IMR-90 (cell line): ENCODE data around the gene RAC2. TPM values are rescaled to one million over a fixed set of nuclear protein-coding genes. Genes with fewer than 3 reads are reported as not detected.

Experiments used
- ATAC-seq: fragments of 200-7000 bp; cut with Tn5 transposase; 2 replicates; pipeline ENCODE4 v1.9.1; 2020; ENCODE audit warnings: low read depth, mild to moderate bottlenecking, moderate library complexity
- BruUV-seq: library from RNA; stranded (reverse); fragments of 400-500 nt; replicated peaks from 2 replicates; lab custom pipeline; 2021; lab: Mats Ljungman, UMichigan
- CTCF ChIA-PET: fragments of 300-600 bp; formaldehyde crosslinking; extraction: SDS; loops from one replicate; lab custom pipeline; 2021; ENCODE audit warnings: antibody characterized with exemption; lab: Yijun Ruan, JAX
- POLR2A ChIA-PET: fragments of 300-600 bp; sonication (Branson Sonifier 250); formaldehyde crosslinking; loops from one replicate; lab custom pipeline; 2022; ENCODE audit warnings: antibody characterized with exemption; ENCODE audit not compliant: unreplicated experiment; lab: Charles Lee
- DNase-seq: peaks from one replicate; pipeline ENCODE4 v3.0.0; 2013
- H2AFZ ChIP-seq: replicated peaks from 2 replicates; pipeline ENCODE3; 2013; ENCODE audit warnings: low read length, mild to moderate bottlenecking; ENCODE audit not compliant: poor library complexity
- H2AK5ac ChIP-seq: 2 replicates; pipeline ENCODE4 v1.6.1; 2013; ENCODE audit warnings: low read depth, low read length, inconsistent platforms
- H2AK9ac ChIP-seq: replicated peaks from 2 replicates; pipeline ENCODE3; 2013; ENCODE audit warnings: mild to moderate bottlenecking, low read depth, low read length, moderate library complexity; ENCODE audit not compliant: poor library complexity
- H2BK120ac ChIP-seq: 2 replicates; pipeline ENCODE4 v1.6.1; 2013; ENCODE audit warnings: low read depth, low read length, inconsistent platforms
- H2BK15ac ChIP-seq: 3 replicates; pipeline ENCODE4 v1.6.1; 2013; ENCODE audit warnings: low read depth, low read length, inconsistent platforms
- H2BK20ac ChIP-seq: 2 replicates; pipeline ENCODE4 v1.6.1; 2013; ENCODE audit warnings: low read depth, mild to moderate bottlenecking, inconsistent platforms, low read length, moderate library complexity
- H2BK5ac ChIP-seq: 2 replicates; pipeline ENCODE4 v1.6.1; 2013; ENCODE audit warnings: mild to moderate bottlenecking, low read depth, low read length, inconsistent platforms; ENCODE audit not compliant: poor library complexity, severe bottlenecking
- H3K14ac ChIP-seq: replicated peaks from 2 replicates; pipeline ENCODE4 v1.6.1; 2013; ENCODE audit warnings: low read depth, low read length, inconsistent platforms
- H3K18ac ChIP-seq: 2 replicates; pipeline ENCODE4 v1.6.1; 2013; ENCODE audit warnings: low read depth, low read length, control low read depth
- H3K23ac ChIP-seq: 2 replicates; pipeline ENCODE4 v1.6.1; 2013; ENCODE audit warnings: low read depth, low read length, inconsistent platforms
- H3K27ac ChIP-seq: 2 replicates; pipeline ENCODE4 v1.5.1; 2013; ENCODE audit warnings: mild to moderate bottlenecking, control low read depth, low read length; ENCODE audit not compliant: insufficient read depth
- H3K27me3 ChIP-seq: 2 replicates; pipeline ENCODE4 v1.6.1; 2013; ENCODE audit warnings: low read length; ENCODE audit not compliant: control insufficient read depth, insufficient read depth
- H3K36me3 ChIP-seq: 2 replicates; pipeline ENCODE4 v1.6.1; 2013; ENCODE audit warnings: low read length, mixed read lengths; ENCODE audit not compliant: control insufficient read depth, insufficient read depth
- H3K4ac ChIP-seq: 2 replicates; pipeline ENCODE4 v1.6.1; 2013; ENCODE audit warnings: low read depth, low read length, inconsistent platforms
- H3K4me1 ChIP-seq: 2 replicates; pipeline ENCODE4 v1.6.1; 2013; ENCODE audit warnings: low read length, mixed read lengths; ENCODE audit not compliant: control insufficient read depth, insufficient read depth
- H3K4me2 ChIP-seq: 2 replicates; pipeline ENCODE4 v1.6.1; 2013; ENCODE audit warnings: low read depth, mild to moderate bottlenecking, control low read depth, low read length, moderate library complexity
- H3K4me3 ChIP-seq: 2 replicates; pipeline ENCODE4 v1.5.1; 2013; ENCODE audit warnings: low read depth, mild to moderate bottlenecking, control low read depth, low read length, moderate library complexity; ENCODE audit not compliant: insufficient read depth
- H3K56ac ChIP-seq: 2 replicates; pipeline ENCODE4 v1.6.1; 2013; ENCODE audit warnings: low read length, inconsistent platforms; ENCODE audit not compliant: insufficient read depth; ENCODE audit errors: extremely low read depth
- H3K79me1 ChIP-seq, 2 experiments: 2 replicates each; pipeline ENCODE4 v1.6.1; 2013; ENCODE audit warnings: low read length in 2 of 2, inconsistent platforms in 1 of 2, low read depth in 1 of 2
- H3K9ac ChIP-seq: 2 replicates; pipeline ENCODE4 v1.6.1; 2013; ENCODE audit warnings: low read depth, low read length, control low read depth
- H3K9me1 ChIP-seq: 2 replicates; pipeline ENCODE4 v1.6.1; 2013; ENCODE audit warnings: low read length, inconsistent platforms; ENCODE audit not compliant: insufficient read depth
- H3K9me3 ChIP-seq: 2 replicates; pipeline ENCODE4 v1.6.1; 2013; ENCODE audit warnings: low read length; ENCODE audit not compliant: control insufficient read depth, insufficient read depth
- H4K20me1 ChIP-seq: 2 replicates; pipeline ENCODE4 v1.6.1; 2013; ENCODE audit warnings: low read length, inconsistent platforms; ENCODE audit not compliant: insufficient read depth
- H4K5ac ChIP-seq: 2 replicates; pipeline ENCODE4 v1.6.1; 2013; ENCODE audit warnings: mild to moderate bottlenecking, low read depth, low read length, control low read depth
- H4K8ac ChIP-seq, 2 experiments: 2 replicates each; pipeline ENCODE4 v1.6.1; 2013; ENCODE audit warnings: low read depth in 2 of 2, low read length in 2 of 2, control low read depth in 1 of 2, inconsistent platforms in 1 of 2
- H4K91ac ChIP-seq: 2 replicates; pipeline ENCODE4 v1.6.1; 2013; ENCODE audit warnings: low read depth, low read length, inconsistent platforms; ENCODE audit not compliant: insufficient read depth
- CHD1 ChIP-seq: IDR thresholded peaks from 2 replicates; pipeline ENCODE4 v1.6.1; 2012; ENCODE audit warnings: low read depth, low read length, improper control_type of control experiment
- CTCF ChIP-seq: conservative IDR thresholded peaks from 2 replicates; pipeline ENCODE4 v1.5.1; 2012; ENCODE audit warnings: mild to moderate bottlenecking, low read depth, low read length, improper control_type of control experiment
- FOS ChIP-seq: fragments of 150-350 bp; IDR thresholded peaks from 2 replicates; pipeline ENCODE4 v1.6.1; 2016; ENCODE audit warnings: low read depth, low read length
- NFE2L2 ChIP-seq: fragments of 150-350 bp; IDR thresholded peaks from 2 replicates; pipeline ENCODE4 v1.6.1; 2016; ENCODE audit warnings: low read depth, mild to moderate bottlenecking, low read length
- RAD21 ChIP-seq: IDR thresholded peaks from 2 replicates; pipeline ENCODE4 v1.6.1; 2012; ENCODE audit warnings: low read length, improper control_type of control experiment
- RFX5 ChIP-seq: IDR thresholded peaks from 2 replicates; pipeline ENCODE4 v1.8.0; 2012; ENCODE audit warnings: low read depth, mild to moderate bottlenecking, low read length, moderate library complexity
- SMC3 ChIP-seq: fragments of 150-350 bp; IDR thresholded peaks from 2 replicates; pipeline ENCODE4 v1.6.1; 2016; ENCODE audit warnings: low read depth, mild to moderate bottlenecking, antibody characterized with exemption, low read length, moderate library complexity
- WGBS, 2 experiments: methylation state at CpG; one replicate each; pipeline versions ENCODE4 v1.1.5 to v1.1.7; 2013; ENCODE audit warnings: missing lambda C conversion rate in 2 of 2; ENCODE audit not compliant: insufficient read length in 1 of 2; ENCODE audit errors: extremely low coverage in 2 of 2; 5-methylcytosine and 5-hydroxymethylcytosine counted together
- dilution Hi-C: fragments of 300-500 bp; cut with HindIII; formaldehyde crosslinking; loops from one replicate; pipeline ENCODE4 v1.14.3; 2018; ENCODE audit warnings: low sequenced_read_pairs; ENCODE audit not compliant: unreplicated experiment
- in situ Hi-C: fragments of 300-500 bp; cut with MboI; formaldehyde crosslinking; loops from 3 replicates; pipeline ENCODE4 v1.14.3; 2019; ENCODE audit warnings: low sequenced_read_pairs, inconsistent platforms, mixed read lengths
- intact Hi-C: fragments of 100-400 bp; cut with micrococcal nuclease; formaldehyde crosslinking; loops from 2 replicates; pipeline ENCODE4 v1.10.0; 2022
- polyA plus RNA-seq, 3 experiments: library from polyadenylated mRNA; depleted of rRNA; stranded (reverse); fragments of >200 nt; gene quantifications; 2 replicates each; pipeline ENCODE4 v1.2.3, GENCODE V29; 2012; ENCODE audit warnings: low replicate concordance in 1 of 3
- total RNA-seq: library from RNA; depleted of rRNA; stranded (reverse); fragments of >200 nt; gene quantifications from 2 replicates; pipeline ENCODE4 v1.2.3, GENCODE V29; 2012
- TF ChIP-seq, protein P1 (sequence below): fragments of 150-350 bp; IDR thresholded peaks from 2 replicates; pipeline ENCODE4 v1.6.1; 2016; ENCODE audit warnings: low read depth, mild to moderate bottlenecking, low read length, moderate library complexity, borderline replicate concordance

RAC2 gene
- total and polyA plus RNA-seq, 2 of the 4 experiments (the other 2 are of a cell fraction), result 10.0 to 72.3 TPM

DNA sequence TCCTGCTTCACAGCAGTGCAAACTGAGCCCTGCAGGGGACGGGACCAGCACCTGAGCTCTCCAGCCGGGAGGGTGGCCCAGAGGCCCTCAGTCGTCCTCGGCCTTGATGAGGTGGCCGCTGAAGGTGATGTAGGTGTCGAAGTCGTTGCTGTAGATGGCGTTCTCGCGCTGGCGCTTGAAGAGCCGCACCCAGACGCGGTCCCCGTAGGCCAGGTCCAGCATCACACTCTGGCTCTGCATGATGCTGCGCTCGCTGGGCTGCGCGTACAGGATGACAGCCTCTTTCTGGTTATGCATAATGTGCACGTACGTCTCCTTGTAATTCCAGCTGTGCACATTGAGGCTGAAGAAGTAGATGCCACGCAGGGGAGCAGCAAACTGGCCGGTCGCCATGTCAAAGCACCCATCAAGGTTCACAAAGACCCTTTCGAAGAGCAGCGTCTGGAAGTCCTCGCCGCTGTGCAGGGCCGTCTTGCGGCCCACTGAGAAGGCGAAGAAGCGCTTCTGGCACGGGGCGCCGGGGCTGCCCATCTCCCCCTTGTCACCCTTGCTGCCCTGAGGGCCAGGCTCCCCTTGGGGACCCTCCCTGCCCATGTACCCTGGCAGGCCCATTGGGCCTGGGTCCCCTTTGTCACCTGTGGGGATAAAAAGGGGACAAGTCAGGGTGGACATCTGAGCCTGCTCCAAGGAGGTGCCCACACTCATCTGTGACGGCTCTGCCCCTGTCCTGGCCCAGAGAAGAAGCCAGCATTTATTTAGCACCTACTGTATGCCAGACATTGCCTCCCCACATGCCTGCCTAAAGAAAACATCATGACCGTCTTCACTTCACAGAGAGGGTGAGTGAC, 61.7 kb downstream of the RAC2 start:
- TF ChIP-seq RAD21 (no peak), CTCF (no peak), NFE2L2 (no peak), CHD1 (no peak), RFX5 (no peak), FOS (no peak), SMC3 (no peak)
- TF ChIP-seq, protein P1, sequence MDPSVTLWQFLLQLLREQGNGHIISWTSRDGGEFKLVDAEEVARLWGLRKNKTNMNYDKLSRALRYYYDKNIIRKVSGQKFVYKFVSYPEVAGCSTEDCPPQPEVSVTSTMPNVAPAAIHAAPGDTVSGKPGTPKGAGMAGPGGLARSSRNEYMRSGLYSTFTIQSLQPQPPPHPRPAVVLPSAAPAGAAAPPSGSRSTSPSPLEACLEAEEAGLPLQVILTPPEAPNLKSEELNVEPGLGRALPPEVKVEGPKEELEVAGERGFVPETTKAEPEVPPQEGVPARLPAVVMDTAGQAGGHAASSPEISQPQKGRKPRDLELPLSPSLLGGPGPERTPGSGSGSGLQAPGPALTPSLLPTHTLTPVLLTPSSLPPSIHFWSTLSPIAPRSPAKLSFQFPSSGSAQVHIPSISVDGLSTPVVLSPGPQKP, result no peak
- no peak overlapping the region for H3K23ac ChIP-seq
- H3K4me1 ChIP-seq, result peaks cover 12% of the 10 kb centered on the region
- no peak overlapping the region for H3K4ac ChIP-seq
- H3K4me2 ChIP-seq, result no peak overlapping the region
- no peak overlapping the region for H3K4me3 ChIP-seq
- peaks cover 0 to 17% of the 10 kb centered on the region in 2 experiments; a peak in 3 of 4 replicates for H3K79me1 ChIP-seq
- H3K36me3 ChIP-seq, result peaks cover 10% of the 10 kb centered on the region; the same call in 1 of the 2 replicates
- H2BK20ac ChIP-seq, result no peak overlapping the region
- no peak overlapping the region for H3K56ac ChIP-seq
- no peak overlapping the region for H4K5ac ChIP-seq
- H3K27ac ChIP-seq, result no peak overlapping the region
- H3K18ac ChIP-seq, result no peak overlapping the region
- no peaks in the 10 kb centered on the region for H3K9me3 ChIP-seq
- no peak overlapping the region for H4K8ac ChIP-seq
- H2AK9ac ChIP-seq, result peak overlapping the region; percentile 39
- no peak overlapping the region for H4K91ac ChIP-seq
- ATAC-seq, result no peak
- H3K9me1 ChIP-seq, result peaks cover 6% of the 10 kb centered on the region; the same call in 1 of the 2 replicates
- H2AFZ ChIP-seq, result no peak overlapping the region
- in situ Hi-C loops (no loop called here), intact Hi-C loops (no loop called here), dilution Hi-C loops (no loop called here)
- H2AK5ac ChIP-seq, result no peak overlapping the region
- POLR2A ChIA-PET, result no interaction called here
- H3K14ac ChIP-seq, result no peak overlapping the region
- H3K27me3 ChIP-seq, result no peaks in the 10 kb centered on the region
- no peaks in the 10 kb centered on the region for H4K20me1 ChIP-seq
- H2BK120ac ChIP-seq, result no peak overlapping the region
- 89% methylated on average over 23 of the region's 37 CpGs; no CpG with 5 or more reads in 1 of the 2 experiments for WGBS, 2 experiments
- no peak overlapping the region for H2BK5ac ChIP-seq
- CTCF ChIA-PET, result no interaction called here
- H3K9ac ChIP-seq, result no peak overlapping the region
- no TSS peak for BruUV-seq
- no peak for DNase-seq
- no peak overlapping the region for H2BK15ac ChIP-seq
